Left renal pelvis (tissue), 4 donors: ENCODE data around the gene IPP. TPM values are rescaled to one million over a fixed set of nuclear protein-coding genes. Genes with fewer than 3 reads are reported as not detected.
"Not testable (repeated sequence)": the region's sequence is repeated elsewhere in the genome, so short reads cannot be mapped to it uniquely, and the experiment has no call there.

Experiments
- DNase-seq, 4 donors: peaks; one replicate each; pipeline ENCODE4 v3.0.0-alpha.2; 2013; ENCODE audit warnings: low read depth in 4 of 4, low spot score in 3 of 4
- polyA plus RNA-seq, 4 donors: library from polyadenylated mRNA; unstranded; fragments of 120-200 nt; gene quantifications; one replicate each; pipeline ENCODE4 v1.2.1, GENCODE V29; 2013; ENCODE audit not compliant: insufficient read length in 4 of 4

The IPP gene
- polyA plus RNA-seq, 4 donors: 27.4 to 32.0 (median 31.3) TPM

DNA sequence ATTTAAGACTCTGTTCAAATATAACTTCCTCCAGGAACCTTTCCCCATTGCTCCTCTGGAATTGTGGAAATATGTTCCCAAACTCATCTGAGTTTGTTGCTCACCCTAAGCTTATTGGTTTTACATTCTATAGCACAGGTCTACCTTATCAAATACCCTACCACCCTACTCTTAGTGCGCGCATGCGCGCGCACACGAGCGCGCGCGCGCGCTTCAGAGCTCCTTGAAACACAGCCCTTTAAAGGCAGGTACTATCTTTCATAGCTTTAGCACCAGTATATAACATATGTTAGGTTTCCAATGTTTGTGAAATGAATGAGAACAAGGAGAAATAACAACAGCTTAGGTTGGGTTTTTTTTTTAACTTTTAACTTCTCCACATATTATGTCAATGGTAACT is 3.5 kb downstream of the IPP start:
- DNase-seq: no peak

DNA sequence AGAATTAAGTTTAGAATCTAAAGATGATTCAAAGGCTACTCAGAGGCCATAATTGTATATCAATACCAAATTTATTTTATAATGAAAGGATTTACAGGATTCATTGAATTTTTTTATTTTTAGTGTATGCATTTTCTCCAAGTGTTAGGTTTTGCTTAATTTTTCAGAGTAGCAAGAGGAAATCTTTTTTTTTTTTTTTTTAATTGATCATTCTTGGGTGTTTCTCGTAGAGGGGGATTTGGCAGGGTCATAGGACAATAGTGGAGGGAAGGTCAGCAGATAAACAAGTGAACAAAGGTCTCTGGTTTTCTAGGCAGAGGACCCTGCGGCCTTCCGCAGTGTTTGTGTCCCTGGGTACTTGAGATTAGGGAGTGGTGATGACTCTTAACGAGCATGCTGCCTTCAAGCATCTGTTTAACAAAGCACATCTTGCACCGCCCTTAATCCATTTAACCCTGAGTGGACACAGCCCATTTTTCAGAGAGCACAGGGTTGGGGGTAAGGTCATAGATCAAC is 10.8 kb downstream of the IPP start:
- DNase-seq: not testable (repeated sequence)

DNA sequence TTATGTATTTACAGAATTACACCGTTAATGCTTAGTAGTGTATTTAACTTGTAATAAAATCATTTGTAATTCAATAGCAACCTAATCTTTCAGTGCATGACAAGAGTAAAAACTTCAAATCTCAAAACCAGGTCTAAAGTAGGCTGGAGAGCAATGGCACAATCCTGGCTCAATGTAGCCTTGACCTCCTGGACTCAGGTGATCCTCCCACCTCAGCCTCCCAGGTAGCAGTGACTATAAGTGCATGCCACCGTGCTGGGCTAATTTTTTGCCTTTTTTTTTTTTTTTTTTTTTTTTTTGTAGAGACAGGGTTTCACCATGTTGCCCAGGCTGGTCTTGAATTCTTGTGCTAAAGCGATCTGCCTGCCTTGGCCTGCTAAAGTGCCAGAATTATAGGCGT is 11.3 kb downstream of the IPP start:
- DNase-seq: no peak

DNA sequence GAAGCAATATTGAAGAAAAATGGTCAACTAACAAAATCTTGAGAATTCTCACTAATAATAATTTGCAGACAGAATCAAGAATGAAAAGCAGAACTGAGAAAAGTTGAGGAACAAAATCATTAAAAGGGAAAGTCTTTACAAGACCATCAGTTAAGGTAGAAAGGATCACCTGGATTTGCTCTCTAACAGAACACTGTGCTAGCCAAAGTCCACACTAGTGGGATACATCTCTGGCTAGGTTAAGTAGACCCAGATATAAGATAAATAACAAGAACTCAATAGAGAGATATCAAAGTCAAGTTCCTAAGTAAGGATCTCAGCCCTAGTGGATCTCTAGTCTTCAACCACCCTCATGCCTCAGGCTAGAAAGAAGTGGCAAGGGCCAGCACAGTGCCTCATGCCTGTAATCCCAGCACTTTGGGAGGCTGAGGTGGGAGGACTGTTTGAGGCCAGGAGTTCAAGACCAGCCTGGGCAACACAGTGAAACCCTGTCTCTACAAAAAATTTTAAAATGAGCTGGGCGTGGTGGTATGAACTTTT is 19.6 kb downstream of the IPP start:
- DNase-seq: no peak

DNA sequence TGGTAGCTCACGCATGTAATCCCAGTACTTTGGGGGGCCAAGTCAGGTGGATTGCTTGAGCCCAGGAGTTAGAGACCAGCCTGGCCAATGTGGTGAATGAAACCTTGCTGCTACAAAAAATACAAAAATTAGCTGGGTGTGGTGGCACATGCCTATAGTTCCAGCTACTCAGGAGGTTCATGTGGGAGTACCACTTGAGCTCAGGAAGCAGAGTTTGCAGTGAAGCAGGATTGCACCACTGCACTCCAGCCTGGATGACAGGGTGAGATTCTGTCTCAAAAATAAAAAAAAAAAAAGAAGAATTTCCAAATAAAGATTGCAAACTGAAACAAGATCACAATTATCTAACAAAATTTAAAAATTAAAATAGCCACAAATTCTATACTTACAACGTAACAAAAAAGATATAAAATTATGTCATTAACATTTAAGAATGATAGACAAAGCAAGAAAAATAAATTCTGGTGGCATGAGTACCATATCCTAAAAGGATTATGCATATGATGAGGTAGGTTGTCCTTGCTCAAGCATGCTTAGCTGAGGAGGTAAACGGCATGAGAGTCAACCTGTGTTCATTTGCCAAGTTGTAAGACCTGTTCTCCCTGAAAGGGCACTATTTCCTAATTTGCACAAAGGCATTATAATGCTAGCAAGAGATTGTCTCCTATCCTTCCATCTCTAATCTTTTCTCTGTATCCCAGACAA is 20.2 kb downstream of the IPP start:
- peak in 2 of 4 donors; percentile 14 to 21 for DNase-seq

DNA sequence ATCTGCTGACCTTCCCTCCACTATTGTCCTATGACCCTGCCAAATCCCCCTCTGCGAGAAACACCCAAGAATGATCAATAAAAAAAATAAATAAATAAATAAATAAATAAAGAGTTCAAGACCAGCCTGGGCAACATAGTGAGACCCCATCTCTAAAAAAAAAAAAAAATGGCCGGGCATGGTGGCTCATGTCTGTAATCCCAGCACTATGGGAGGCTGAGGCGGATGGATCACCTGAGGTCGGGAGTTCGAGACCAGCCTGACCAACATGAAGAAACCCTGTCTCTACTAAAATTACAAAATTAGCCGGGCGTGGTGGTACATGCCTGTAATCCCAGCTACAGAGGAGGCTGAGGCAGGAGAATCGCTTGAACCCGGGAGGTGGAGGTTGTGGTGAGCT is 24.4 kb downstream of the IPP start:
- DNase-seq: not testable (repeated sequence)

DNA sequence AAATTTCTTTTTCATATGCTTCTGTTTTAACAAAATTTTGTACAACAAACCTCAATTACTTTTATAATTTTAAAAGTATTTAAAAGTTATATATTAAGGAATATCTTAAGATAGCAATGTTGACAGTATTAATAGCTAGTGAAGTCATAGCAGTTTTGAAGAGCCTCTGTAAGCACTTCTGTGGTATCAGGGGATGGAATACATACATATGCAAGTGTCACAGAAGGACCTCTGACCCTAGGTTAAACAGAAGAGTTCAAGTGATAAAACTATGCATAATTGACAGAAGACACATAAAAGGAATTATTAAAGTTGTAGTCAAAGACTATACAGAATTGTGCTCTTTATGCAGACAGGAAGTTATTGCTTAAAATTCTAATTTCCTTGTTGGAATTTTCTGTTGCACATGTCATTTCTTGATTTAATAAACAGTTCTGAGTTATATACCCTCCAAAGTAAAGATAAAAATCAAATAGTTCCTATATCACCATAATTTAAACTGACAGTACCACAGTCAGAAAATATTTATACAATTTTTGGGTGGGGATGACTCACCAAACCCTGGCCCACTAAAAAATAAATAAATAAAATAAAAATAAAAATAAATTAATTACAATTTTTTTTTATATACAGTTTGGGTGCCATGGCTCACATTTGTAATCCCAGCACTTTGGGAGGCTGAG is 27.1 kb downstream of the IPP start:
- DNase-seq: no peak

DNA sequence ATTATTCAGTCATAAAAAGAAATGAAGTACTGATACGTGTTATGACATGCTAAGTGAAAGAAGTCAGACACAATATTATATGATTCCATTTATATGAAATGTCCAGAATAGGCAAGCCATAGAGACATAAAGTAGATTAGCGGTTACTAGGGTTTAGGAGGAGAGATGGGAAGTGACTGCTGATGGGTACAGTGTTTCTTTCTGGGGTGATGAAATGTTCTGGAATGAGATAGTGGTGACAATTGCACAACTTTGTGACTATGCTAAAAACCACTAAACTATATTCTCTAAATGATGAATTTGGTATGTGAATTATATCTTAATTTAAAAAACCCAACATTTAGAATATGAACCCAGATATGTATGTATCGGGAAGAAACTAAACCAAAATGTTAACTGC is 27.6 kb downstream of the IPP start:
- no peak for DNase-seq

DNA sequence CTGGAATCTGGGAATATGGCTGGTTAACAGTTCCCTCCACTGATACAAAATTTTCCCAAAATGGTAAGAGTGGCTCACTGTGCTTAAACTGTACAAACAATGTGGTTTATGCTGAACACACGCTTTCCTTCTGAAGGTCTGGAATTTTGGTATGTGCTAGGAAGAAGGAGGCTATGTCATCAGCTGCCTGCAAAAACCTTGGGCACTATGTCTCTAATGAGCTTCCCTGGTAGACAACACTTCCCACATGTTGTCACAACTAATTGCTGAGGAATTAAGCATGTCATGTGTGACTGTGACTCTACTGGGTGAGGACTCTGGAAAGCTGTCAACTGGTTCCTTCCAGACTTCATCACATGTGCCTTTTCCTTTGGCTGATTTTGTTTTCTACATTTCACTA is 29.2 kb downstream of the IPP start:
- DNase-seq: no peak

DNA sequence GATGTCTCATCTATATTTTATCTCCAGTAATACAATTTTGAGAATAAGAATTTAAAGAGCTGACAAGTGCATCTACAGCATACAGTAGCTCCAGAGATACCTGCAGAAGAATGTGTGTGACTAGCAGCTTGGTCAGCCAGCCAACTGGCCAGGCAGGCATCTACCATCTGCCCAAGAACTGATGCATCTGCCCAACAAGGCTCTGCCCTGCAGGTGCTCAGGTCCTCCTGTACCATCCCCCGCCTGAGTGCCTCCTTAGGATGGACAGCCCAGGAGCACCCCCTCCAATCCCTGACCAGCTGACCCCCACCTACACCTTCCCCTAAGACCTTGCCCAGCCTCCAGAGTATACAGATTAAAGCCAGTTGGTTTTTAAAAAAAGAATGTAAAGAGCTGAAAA is 32.2 kb downstream of the IPP start:
- no peak for DNase-seq

DNA sequence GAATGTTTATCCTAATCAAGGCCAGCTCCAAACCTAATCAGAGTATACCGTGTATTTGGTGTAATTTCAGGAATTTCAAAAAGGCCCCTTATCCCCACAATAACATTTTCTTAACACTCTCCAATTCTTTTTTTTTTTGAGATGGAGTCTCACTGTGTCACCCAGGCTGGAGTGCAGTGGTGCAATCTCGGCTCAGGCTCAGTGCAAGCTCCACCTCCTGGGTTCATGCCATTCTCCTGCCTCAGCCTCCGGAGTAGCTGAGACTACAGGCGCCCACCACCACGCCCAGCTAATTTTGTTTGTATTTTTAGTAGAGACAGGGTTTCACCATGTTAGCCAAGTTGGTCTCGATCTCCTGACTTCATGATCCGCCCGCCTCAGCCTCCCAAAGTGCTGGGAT is 33.1 kb downstream of the IPP start:
- not testable (repeated sequence) for DNase-seq

DNA sequence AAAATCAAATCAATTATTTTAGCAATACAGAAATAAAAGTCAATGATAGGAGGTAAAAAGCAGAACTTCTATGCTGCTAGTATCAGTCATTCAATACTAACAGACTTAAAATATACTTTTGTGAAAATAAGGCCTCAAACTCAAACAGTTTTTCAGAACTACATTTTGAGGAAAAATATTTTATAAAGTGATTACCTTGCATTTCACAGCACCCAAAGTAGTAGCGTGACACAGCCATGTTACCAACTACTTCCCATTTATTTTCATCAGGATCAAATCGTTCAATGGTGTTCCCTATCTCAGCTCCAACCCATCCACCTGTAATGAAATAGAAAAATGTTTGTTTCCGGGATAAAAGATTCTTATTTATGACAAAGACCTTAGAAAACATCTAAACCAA is 33.8 kb downstream of the IPP start:
- DNase-seq: no peak

DNA sequence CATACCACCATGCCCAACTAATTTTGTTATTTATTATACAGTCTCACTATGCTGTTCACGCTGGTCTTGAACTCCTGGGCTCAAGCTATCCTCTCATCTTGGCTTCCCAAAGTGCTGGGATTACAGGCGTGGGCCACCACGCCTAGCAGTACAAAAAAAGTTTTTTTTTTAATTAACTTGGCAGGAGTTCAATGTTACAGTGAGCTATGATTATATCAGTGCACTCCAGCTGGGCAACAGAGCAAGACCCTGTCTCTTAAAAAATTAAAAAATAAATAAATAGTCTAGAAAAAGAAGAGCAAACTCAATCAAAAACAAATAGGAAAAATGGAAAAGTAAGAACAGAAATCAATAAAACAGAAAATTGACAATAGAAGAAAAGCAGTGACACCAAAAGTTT is 36.7 kb downstream of the IPP start:
- DNase-seq: no peak

DNA sequence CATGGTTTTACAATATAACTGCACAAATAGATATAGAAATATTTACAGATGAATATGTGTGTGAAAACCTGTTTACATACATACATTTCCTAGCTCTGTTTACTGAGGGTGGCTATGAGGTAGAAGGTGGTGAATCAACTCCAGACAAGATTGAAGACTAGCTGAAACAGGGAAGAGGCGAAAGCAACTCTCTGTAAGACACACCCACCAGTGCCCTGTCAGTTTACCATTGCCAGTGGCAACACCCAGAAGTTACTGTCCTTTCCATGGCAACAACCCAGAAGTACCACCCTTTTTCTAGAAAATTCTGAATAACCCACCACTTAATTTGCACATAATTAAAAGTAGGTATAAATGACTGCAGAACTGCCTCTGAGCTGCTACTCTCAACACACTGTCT is 45.8 kb downstream of the IPP start:
- no peak for DNase-seq

DNA sequence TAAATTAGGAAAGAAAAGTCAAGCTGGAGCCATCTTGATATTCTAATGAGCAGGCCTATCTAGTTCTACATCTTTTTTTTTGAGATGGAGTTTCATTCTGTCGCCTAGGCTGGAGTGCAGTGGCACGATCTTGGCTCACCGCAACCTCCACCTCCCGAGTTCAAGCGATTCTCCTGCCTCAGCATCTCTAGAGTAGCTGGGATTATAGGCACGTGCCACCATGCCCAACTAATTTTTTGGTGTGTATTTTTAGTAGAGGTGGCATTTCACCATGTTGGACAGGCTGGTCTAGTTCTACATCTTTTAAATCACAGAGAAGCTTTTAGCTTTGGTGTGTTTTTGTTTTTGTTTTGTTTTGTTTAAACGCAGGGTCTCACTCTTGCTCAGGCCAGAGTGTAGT is 55.6 kb downstream of the IPP start:
- DNase-seq: no peak

DNA sequence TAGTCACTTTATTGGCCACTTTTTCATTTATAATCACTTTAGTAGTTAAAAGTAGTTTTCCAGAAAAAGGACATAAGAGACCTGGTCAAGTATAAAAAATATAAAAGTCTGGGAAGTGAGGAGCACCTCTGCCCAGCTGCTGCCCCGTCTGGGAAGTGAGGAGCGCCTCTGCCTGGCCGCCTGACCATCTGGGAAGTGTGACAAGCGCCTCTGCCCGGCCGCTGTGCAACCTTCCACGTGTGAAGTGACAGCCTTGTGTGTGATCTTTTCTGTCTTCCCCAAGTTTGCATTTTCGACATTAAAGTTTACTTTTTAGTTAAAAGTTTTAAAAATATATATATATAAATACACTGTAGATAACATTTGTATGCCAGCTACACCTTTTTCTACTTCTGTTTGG is 56.6 kb downstream of the IPP start:
- DNase-seq: not testable (repeated sequence)

DNA sequence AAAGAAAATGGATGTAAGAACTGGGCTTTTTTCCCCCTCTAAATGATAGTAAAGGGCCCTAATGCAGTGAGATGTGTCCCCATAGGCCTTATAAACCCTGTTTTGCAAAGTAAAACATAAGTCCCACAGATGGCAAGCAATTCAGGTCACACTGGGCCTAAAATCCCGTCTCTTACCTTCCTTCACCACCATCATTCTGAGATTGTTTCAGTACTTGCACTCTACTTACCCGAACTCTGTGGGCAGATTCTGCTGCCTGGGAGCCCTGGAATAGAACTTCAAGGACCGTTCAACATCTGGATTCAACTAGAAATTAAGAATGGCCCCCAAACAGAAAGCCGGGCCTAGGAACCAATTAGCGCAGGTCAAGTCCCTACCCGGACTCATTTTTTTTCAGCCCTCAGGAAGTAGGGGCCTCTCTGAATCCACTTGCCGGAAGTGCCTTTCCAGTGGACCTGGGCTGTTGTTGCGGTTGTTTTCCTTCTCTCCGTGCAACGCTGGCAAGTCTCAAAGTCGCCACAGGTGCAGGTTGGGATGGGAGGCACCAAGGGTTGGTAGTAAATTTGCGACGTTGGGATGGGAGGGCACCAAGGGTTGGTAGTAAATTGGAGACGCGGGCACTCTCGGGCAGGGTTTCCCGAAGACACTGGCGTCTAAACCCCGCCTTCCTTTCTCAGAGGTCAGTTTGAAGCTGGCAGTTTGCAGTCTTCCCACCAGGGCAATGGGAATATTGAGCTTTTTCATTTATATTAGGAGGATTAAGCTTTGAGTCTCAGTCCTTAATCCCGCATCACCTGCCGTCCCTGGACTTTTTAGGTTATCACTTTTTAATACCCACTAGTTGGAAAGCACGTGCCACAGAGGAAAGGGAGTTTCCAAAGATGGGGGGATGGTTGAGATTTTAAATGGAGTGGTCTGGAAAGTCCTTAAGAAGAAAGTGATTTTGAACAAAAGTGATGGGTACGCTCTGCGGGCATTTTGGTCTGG is 62.4 kb downstream of the IPP start, which contains the start of gene TMEM69:
Gene TMEM69 (plus strand): TSS at position 428 of the 987 bp plus-strand sequence. CDS start 2,888 bp downstream, outside the sequence.
- peak; percentile 78 to 87 (median 83) for DNase-seq

DNA sequence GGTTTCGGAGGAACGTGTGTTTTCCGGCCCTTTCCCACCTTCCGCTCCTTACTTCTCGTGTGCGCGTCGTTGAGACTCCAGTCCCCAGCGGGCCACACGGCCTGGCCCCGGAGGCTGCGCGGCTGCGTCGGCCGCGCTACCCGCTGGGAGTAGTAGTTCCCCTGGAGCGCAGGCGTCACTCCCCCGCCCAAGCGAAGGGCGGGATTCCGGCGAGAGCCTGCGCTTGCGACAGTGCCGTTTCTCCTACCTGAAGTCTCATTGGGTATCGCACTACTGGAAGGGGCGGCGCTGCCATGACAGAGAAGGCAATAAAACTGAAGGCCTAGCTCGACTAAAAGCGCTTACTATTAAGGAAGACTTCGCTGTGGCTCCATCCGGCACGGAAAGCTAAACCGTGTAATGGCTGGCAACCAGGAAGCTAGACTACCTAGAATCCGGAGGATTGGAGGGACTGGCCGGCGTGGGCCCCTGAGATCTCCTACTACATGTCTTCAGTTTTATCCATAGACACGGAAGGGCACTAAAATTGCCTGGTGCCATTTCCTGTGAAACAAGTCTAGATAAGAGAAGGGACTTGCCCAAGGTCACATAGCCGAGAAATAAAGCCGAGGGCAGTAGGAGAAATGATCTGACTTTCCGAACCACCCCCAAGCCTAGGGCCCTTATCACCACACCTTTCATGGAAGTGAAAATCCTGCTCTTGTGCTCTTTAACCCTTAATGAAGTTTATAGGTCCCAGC is 63.3 kb downstream of the IPP start:
- peak; percentile 96 to 98 (median 97) for DNase-seq

DNA sequence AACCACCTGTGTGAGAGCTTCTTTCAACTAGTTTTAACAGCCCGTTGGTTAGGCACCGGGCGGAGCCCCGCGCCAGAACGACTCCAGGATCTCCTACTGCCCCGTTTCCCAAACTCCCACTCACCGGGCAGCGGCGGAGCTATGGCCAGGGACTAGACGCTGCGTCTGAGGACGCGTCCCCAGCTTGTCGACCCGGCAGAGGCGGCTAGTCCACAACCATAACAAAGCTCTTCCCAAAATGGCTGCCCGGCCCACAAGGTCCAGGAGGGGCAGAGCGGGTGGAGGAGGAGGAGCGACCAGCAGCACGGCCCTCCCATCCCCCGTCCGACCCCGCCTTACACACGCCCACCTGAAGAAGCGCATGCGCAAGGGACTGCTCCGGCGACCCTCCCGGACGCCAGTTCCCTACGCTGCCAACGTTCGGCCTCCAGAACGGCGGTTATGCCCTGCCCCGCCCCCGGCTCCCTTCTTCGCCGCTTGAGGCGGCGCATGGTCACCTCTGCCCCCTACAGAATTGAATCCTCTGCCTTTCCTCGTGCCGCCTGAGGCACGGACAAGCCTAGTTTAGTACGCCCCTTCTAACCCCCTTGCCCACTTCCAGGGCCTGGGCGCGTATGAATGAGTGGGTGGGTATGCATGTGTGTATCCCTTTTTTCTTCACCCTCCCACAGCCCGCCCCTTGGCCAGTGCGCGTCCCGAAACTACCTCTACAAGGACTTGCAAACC is 64.0 kb downstream of the IPP start, which contains the start of gene GPBP1L1:
Gene GPBP1L1 (minus strand): TSS at position 246 of the 726 bp plus-strand sequence. CDS start 27,446 bp downstream, outside the sequence.
- peak; percentile 93 to 95 (median 94) for DNase-seq
